A549 (cell line): Measurements from ENCODE around the gene ITPRID2.
"Not testable (repeated sequence)": the region's sequence is repeated elsewhere in the genome, so short reads cannot be mapped to it uniquely, and the experiment has no call there.

ENCODE experiments used
- BHLHE40 ChIP-seq: IDR thresholded peaks from 2 replicates; pipeline ENCODE4 v1.6.1; 2012; ENCODE audit warnings: low read depth, low read length, inconsistent platforms
- CHD2 ChIP-seq: fragments of 150-350 bp; IDR thresholded peaks from 2 replicates; pipeline ENCODE4 v1.6.1; 2014; ENCODE audit warnings: low read length; ENCODE audit not compliant: partially characterized antibody
- MAZ ChIP-seq: fragments of 150-350 bp; IDR thresholded peaks from 2 replicates; pipeline ENCODE4 v1.6.1; 2014; ENCODE audit warnings: antibody characterized with exemption, low read depth, low read length, borderline replicate concordance
- POLR2A ChIP-seq: IDR thresholded peaks from 2 replicates; pipeline ENCODE4 v1.6.1; 2012; ENCODE audit warnings: mild to moderate bottlenecking, low read length
- RFX5 ChIP-seq: fragments of 450-650 bp; IDR thresholded peaks from 2 replicates; pipeline ENCODE4 v1.7.1; 2014; ENCODE audit warnings: antibody characterized with exemption, mild to moderate bottlenecking, moderate library complexity
- RNF2 ChIP-seq: fragments of 200-600 bp; sonication (generic); IDR thresholded peaks from 2 replicates; pipeline ENCODE4 v1.6.1; 2016; ENCODE audit warnings: low read depth, mild to moderate bottlenecking, antibody characterized with exemption, moderate library complexity, borderline replicate concordance
- TF ChIP-seq, protein P1 (sequence below): fragments of >200 bp; sonication (Bioruptor Twin); formaldehyde crosslinking; IDR thresholded peaks from 3 replicates; pipeline ENCODE4 v1.5.1; 2016
- TF ChIP-seq, protein P2 (sequence below): fragments of 150-350 bp; IDR thresholded peaks from 2 replicates; pipeline ENCODE4 v1.6.1; 2014; ENCODE audit warnings: low read depth, mild to moderate bottlenecking, low read length
- TF ChIP-seq, protein P3 (sequence below): fragments of 200-600 bp; sonication (generic); IDR thresholded peaks from 2 replicates; pipeline ENCODE4 v1.6.1; 2016; ENCODE audit warnings: antibody characterized with exemption, mild to moderate bottlenecking, moderate library complexity
- TF ChIP-seq, protein P4 (sequence below): fragments of >200 bp; sonication (Bioruptor Twin); formaldehyde crosslinking; IDR thresholded peaks from 3 replicates; pipeline ENCODE4 v1.6.1; 2016

DNA sequence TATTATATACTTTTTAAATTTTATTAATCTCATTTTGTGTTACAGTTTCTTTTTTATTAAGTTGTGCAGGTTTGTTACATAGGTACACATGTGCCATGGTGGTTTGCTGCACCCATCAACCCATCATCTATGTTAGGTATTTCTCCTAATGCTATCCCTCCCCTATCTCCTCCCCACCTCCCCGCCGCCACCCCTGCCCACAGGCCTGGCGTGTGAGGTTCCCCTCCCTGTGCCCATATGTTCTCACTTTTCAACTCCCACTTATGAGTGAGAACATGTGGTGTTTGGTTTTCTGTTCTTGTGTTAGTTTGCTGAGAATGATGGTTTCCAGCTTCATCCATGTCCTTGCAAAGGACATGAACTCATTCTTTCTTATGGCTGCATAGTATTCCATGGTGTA is 64.3 kb downstream of the ITPRID2 start:
- TF ChIP-seq, protein P1, sequence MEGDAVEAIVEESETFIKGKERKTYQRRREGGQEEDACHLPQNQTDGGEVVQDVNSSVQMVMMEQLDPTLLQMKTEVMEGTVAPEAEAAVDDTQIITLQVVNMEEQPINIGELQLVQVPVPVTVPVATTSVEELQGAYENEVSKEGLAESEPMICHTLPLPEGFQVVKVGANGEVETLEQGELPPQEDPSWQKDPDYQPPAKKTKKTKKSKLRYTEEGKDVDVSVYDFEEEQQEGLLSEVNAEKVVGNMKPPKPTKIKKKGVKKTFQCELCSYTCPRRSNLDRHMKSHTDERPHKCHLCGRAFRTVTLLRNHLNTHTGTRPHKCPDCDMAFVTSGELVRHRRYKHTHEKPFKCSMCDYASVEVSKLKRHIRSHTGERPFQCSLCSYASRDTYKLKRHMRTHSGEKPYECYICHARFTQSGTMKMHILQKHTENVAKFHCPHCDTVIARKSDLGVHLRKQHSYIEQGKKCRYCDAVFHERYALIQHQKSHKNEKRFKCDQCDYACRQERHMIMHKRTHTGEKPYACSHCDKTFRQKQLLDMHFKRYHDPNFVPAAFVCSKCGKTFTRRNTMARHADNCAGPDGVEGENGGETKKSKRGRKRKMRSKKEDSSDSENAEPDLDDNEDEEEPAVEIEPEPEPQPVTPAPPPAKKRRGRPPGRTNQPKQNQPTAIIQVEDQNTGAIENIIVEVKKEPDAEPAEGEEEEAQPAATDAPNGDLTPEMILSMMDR, result not testable (repeated sequence)
- TF ChIP-seq RNF2, POLR2A, MAZ, RFX5, CHD2, BHLHE40: not testable (repeated sequence)
- TF ChIP-seq, protein P2, sequence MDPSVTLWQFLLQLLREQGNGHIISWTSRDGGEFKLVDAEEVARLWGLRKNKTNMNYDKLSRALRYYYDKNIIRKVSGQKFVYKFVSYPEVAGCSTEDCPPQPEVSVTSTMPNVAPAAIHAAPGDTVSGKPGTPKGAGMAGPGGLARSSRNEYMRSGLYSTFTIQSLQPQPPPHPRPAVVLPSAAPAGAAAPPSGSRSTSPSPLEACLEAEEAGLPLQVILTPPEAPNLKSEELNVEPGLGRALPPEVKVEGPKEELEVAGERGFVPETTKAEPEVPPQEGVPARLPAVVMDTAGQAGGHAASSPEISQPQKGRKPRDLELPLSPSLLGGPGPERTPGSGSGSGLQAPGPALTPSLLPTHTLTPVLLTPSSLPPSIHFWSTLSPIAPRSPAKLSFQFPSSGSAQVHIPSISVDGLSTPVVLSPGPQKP, result not testable (repeated sequence)
- TF ChIP-seq, protein P3, sequence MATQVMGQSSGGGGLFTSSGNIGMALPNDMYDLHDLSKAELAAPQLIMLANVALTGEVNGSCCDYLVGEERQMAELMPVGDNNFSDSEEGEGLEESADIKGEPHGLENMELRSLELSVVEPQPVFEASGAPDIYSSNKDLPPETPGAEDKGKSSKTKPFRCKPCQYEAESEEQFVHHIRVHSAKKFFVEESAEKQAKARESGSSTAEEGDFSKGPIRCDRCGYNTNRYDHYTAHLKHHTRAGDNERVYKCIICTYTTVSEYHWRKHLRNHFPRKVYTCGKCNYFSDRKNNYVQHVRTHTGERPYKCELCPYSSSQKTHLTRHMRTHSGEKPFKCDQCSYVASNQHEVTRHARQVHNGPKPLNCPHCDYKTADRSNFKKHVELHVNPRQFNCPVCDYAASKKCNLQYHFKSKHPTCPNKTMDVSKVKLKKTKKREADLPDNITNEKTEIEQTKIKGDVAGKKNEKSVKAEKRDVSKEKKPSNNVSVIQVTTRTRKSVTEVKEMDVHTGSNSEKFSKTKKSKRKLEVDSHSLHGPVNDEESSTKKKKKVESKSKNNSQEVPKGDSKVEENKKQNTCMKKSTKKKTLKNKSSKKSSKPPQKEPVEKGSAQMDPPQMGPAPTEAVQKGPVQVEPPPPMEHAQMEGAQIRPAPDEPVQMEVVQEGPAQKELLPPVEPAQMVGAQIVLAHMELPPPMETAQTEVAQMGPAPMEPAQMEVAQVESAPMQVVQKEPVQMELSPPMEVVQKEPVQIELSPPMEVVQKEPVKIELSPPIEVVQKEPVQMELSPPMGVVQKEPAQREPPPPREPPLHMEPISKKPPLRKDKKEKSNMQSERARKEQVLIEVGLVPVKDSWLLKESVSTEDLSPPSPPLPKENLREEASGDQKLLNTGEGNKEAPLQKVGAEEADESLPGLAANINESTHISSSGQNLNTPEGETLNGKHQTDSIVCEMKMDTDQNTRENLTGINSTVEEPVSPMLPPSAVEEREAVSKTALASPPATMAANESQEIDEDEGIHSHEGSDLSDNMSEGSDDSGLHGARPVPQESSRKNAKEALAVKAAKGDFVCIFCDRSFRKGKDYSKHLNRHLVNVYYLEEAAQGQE, result not testable (repeated sequence)
- TF ChIP-seq, protein P4, sequence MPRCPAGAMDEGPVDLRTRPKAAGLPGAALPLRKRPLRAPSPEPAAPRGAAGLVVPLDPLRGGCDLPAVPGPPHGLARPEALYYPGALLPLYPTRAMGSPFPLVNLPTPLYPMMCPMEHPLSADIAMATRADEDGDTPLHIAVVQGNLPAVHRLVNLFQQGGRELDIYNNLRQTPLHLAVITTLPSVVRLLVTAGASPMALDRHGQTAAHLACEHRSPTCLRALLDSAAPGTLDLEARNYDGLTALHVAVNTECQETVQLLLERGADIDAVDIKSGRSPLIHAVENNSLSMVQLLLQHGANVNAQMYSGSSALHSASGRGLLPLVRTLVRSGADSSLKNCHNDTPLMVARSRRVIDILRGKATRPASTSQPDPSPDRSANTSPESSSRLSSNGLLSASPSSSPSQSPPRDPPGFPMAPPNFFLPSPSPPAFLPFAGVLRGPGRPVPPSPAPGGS, result not testable (repeated sequence)
